Fibroblast of skin of left biceps (primary cell): ENCODE results near the gene TMC7.
"Not testable (repeated sequence)": the region's sequence is repeated elsewhere in the genome, so short reads cannot be mapped to it uniquely, and the experiment has no call there.

ENCODE experiments used
- DNase-seq, 2 experiments: peaks; one replicate each; pipeline ENCODE4 v3.0.0-alpha.2; 2013; ENCODE audit warnings: low read depth in 2 of 2

TMC7 gene

GRCh38 chr16:18979936-18980335, 3.8 kb upstream of the TMC7 start:
- no peak for DNase-seq

GRCh38 chr16:18984435-18985005, 786 bp downstream of the TMC7 start:
- DNase-seq = no peak

- DNase-seq = not testable (repeated sequence)
Measured at GRCh38 chr16:18985256-18985655, 1.5 kb downstream of the TMC7 start.

- DNase-seq = not testable (repeated sequence)
Measured at GRCh38 chr16:18991731-18992130, 8.0 kb downstream of the TMC7 start.

- DNase-seq = not testable (repeated sequence)
Measured at GRCh38 chr16:18993531-18993930, 9.8 kb downstream of the TMC7 start.

- not testable (repeated sequence) for DNase-seq
Measured at GRCh38 chr16:18994181-18994580, 10.4 kb downstream of the TMC7 start.

DNA sequence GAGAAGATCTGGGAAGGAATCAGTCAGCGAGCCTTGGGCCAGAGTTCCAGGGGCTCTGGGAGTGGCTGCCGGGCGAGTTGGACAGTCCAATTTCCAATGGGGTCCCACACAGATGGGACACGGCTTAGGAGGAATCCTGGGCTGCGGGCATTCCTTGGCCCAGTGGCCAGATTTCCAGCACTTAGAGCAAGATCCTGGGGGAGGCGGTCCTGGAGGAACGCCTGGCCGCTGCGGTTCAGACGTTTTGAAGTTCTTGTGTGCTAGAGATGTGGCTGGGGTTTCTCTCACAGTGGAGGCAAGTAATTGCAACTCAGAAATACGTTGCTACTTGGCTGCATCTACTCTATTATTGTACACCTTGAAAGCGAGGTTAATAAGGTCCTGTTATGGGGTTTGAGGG, 11.7 kb downstream of the TMC7 start:
- not testable (repeated sequence) for DNase-seq

GRCh38 chr16:18996536-18996935, 12.8 kb downstream of the TMC7 start:
- DNase-seq = not testable (repeated sequence)

DNA sequence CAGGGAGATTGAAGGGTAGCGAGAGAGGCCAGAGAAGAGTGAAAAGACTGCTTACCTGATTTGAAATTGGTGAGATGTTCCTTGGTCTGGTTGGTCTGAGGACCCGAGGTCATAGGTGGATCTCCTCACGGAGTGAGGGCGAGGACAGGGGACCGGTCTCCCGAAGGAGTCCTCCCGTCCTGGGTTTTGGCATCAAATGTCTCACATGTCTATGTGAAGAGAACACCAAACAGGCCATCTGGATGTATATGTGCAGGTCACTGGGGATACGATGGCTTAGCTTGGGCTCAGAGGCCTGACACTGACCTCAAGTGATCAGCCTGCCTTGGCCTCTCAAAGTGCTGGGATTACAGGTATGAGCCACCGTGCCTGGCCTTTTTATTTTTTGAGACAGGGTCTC, 13.3 kb downstream of the TMC7 start:
- not testable (repeated sequence) for DNase-seq

DNA sequence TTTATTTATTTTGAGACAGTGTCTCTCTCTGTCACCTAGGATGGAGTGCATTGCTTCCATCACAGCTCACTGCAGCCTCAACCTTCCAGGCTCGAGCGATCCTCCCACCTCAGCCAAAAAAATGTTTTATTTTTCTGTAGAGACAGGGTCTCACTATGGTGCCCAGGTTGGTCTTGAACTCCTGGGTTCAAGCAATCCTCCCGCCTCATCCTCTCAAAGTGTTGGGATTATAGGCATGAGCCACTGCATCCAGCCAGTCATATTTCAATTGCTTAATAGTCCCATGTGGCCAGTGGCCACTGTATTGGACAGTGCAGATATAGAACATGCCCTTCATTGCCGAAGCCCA, 15.3 kb downstream of the TMC7 start:
- DNase-seq = no peak

DNA sequence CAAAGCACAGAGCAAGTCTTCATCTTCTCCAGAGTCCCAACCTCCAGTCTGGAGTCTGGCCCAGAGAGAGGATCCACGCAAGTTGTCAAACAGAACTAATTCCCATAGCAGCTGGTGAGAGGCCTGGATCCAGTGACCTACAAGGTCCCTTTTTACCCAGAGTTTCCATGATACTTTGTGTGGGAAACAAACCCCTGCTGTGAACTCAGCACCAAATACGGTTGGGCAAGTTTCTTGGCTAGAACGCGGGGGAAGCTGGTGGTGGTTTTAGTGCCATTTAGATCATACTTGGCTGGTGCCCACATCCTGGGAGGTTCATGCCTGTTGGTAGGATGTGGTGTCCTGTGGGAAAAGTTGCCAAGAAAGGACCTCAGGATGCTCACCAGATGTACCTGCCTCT, 18.1 kb downstream of the TMC7 start:
- DNase-seq = no peak

DNA sequence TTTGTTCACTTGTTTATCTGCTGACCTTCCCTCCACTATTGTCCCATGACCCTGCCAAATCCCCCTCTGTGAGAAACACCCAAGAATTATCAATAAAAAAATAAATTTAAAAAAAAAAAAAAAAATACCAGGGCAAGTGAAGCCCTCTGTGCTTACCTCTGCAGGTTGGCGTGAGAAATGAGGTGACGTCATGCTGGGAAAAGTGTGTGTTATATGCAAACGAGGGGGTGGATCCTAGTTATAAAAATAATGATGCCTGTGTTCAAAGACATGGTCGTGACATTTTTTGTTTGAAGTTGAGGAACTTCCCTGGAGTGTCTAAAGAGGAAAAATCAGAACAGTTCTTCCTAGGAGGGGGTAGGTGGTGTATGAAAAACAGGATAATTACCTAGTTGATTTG, 20.2 kb downstream of the TMC7 start:
- DNase-seq = no peak

DNA sequence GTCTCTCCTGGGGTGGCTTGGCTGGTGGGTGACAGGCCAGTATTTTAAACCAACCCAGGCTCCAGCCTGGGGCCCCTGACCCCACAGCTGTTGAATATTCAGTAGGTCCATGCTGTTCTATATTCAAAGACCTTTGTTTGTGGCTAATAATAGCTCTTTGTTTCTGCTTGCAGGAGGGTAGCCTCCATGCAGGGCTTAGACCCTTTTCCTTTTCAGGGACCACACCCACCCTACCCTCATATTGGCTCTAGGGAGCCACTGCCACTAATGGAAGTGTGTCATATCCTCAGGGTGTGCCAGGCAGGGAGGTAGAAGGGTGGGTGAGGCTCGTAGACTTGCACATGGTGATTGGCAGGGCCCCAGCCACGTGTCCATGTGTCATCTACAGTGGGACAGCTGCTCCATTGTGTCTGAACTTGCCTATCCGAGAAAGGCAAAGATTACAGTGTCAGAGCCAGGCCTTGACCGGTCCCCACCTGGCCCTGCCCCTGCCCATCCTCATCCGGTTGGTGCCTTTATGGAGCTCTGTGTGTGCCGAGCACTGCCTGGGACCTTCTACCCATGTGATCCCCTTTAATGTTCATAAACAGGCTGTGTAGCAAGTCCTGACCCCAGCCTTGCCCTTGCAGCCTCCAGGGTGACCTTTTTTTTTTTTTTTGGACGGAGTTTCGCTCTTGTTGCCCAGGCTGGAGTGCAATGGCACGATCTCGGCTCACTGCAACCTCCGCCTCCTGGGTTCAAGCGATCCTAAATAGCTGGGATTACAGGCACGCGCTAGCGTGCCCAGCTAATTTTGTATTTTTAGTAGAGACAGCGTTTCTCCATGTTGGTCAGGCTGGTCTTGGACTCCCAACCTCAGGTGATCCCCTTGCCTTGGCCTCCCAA, 22.1 kb downstream of the TMC7 start:
- no peak for DNase-seq

DNA sequence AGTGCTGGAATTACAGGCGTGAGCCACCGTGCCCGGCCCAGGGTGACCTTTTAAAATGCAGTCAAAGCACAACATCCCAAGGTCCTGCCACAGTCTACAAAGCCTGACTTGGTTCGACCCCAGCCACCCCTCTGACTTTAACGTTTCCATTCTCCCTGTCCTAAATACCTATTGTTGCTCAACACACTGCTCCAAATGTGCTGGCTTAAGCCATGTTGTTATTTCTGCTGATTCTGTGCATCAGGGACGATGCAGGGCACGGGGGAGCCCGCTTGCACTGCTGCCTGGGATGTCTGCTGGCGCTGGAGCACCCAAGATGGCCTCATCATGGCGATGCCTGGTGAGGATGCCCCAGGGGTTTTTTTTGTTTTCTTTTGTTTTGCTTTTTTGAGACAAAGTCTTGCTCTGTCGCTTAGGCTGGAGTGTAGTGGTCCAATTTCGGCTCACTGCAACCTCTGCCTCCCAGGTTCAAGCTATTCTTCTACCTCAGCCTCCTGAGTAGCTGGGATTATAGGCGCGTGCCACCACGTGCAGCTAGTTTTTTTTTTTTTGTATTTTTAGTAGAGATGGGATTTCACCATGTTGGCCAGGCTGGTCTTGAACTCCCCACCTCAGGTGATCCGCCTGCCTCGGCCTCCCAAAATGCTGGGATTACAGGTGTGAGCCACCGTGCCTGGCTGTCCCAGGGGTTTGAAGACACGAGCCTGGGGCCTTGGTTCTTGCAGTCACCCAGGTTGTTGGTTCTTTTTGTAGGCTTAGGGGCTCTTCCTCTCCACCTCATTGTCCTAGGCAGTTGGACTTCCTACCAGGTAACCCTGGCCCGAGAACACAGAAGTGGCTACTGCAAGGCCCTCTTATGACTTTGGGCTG, 22.9 kb downstream of the TMC7 start:
- DNase-seq = no peak

- no peak for DNase-seq
Measured at GRCh38 chr16:19008245-19009169, 24.8 kb downstream of the TMC7 start.

DNA sequence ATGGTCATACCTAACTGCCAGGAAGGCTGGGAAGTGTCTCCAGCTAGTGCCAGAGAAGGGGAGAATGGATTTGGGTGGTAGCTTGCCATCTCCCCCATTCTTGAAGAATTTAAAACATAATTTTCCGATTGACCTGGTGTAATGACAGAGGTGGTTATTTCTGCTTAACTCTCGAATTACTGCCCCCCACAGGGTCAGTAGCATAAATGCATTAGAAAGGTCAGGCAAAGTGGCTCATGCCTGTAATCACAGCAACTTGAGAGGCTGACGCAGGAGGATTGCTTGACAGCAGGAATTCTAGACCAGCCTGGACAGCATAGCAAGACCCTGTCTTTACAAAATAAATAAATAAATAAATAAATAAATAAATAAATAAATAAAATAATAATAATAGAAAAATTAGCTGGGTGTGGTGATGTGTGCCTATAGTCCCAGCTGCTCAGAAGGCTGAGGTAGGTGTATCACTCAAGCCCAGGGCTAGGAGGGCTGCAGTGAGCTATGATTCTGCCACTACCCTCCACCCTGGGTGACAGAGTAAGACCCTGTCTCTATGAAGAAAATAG, 27.5 kb downstream of the TMC7 start:
- no peak for DNase-seq

DNA sequence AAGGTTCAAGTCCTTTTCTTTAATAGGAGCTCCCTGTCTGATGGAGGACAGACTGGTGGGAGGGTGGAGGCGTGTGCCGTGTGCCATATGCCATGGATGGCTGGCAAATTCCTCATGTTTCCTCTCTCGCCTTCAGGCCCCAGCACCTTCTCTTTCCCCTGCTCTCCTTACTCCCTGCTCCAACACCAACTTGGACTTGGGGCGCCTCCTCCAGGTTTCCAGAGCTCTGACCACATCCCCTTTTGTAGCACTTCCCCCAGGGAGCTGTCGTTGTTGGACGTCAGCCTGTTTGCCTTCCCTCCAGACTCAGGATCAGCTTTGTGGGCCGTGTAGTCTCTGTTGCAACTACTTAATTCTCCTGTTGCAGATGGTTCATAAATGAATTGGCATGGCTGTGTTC, 30.7 kb downstream of the TMC7 start:
- no peak for DNase-seq

DNA sequence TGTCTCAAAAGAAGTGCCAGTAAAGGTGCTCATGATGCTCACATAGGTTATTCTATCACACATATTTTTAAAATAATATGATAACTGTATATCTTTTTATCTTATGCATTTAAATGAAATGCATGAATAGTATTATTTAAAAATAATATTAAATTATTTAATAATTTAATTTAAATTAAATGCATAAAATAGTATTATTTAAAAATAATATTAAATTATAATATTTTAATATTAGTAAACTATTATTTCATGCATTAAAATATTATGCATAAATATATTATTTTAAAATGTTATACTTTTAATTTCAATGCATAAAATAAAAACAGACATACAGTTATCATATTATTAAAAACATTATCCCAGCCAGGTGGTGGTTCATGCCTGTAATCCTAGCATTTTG, 33.4 kb downstream of the TMC7 start:
- DNase-seq = no peak

GRCh38 chr16:19020689-19021088, 37.0 kb downstream of the TMC7 start:
- DNase-seq = no peak

- DNase-seq = no peak
Measured at GRCh38 chr16:19021747-19022146, 38.0 kb downstream of the TMC7 start.

DNA sequence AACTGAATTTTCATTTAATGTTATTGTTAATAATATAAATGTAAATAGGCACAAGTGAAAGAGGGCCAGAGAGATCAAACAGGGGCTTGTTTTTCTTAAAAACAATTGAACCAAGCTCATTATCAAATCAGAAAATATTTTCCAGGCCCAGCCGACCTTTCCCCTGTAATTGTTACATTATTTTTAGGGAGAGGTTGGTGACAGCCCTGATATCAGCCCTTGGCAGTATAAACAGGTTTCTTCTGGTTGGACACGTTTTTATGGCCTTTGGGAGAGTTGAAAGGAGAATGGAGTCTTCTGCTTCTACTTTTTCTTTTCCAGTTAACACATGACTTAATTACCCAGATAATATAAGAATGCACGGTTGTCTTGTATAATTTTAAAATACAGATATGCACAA, 43.7 kb downstream of the TMC7 start:
- DNase-seq = no peak
